NCI-H1092 (cell line): ENCODE results near the gene SPTA1.
"Not testable (repeated sequence)": the region's sequence is repeated elsewhere in the genome, so short reads cannot be mapped to it uniquely, and the experiment has no call there.

ENCODE experiments used
- DNase-seq: peaks from one replicate; lab custom pipeline; 2025; lab: John Stamatoyannopoulos, UW

The SPTA1 gene

GRCh38 chr1:158686111-158687009, at the start of gene SPTA1:
TSS of gene SPTA1 (minus strand) at chr1:158686715. CDS start at chr1:158686517, 198 bp downstream.
- DNase-seq = no peak

- DNase-seq = no peak
These were observed 49.3 kb upstream of the SPTA1 start for GRCh38 chr1:158735848-158736247.

GRCh38 chr1:158732524-158732923, 46.0 kb upstream of the SPTA1 start:
- DNase-seq = no peak

- DNase-seq = no peak
These were observed 45.2 kb upstream of the SPTA1 start for GRCh38 chr1:158731707-158732106.

GRCh38 chr1:158730453-158730852, 43.9 kb upstream of the SPTA1 start:
- no peak for DNase-seq

- no peak for DNase-seq
These were observed 42.2 kb upstream of the SPTA1 start for GRCh38 chr1:158728510-158729225.

GRCh38 chr1:158724442-158724841, 37.9 kb upstream of the SPTA1 start:
- DNase-seq = no peak

GRCh38 chr1:158720620-158721019, 34.1 kb upstream of the SPTA1 start, which contains the start of gene OR6K3:
TSS of gene OR6K3 (minus strand) at chr1:158720720. CDS start at chr1:158718115, 2,605 bp downstream.
- no peak for DNase-seq

- DNase-seq = no peak
These were observed 33.1 kb upstream of the SPTA1 start for GRCh38 chr1:158719664-158720063.

GRCh38 chr1:158717344-158717743, 30.8 kb upstream of the SPTA1 start:
- no peak for DNase-seq

GRCh38 chr1:158716335-158716734, 29.8 kb upstream of the SPTA1 start:
- DNase-seq = no peak

GRCh38 chr1:158714754-158715153, 28.2 kb upstream of the SPTA1 start:
- no peak for DNase-seq

GRCh38 chr1:158711098-158711497, 24.6 kb upstream of the SPTA1 start:
- no peak for DNase-seq

- no peak for DNase-seq
These were observed 19.6 kb upstream of the SPTA1 start for GRCh38 chr1:158706096-158706495.

GRCh38 chr1:158700552-158700951, 14.0 kb upstream of the SPTA1 start, which contains the start of gene OR6K2:
TSS of gene OR6K2 (minus strand) at chr1:158700652. CDS start at chr1:158700652, 0 bp downstream.
- DNase-seq = no peak

GRCh38 chr1:158694596-158694995, 8.1 kb upstream of the SPTA1 start:
- no peak for DNase-seq

GRCh38 chr1:158692356-158692755, 5.8 kb upstream of the SPTA1 start:
- no peak for DNase-seq

- DNase-seq = no peak
These were observed 5.4 kb upstream of the SPTA1 start for GRCh38 chr1:158691907-158692306.

GRCh38 chr1:158691149-158691548, 4.6 kb upstream of the SPTA1 start:
- not testable (repeated sequence) for DNase-seq

- no peak for DNase-seq
These were observed 3.4 kb upstream of the SPTA1 start for GRCh38 chr1:158689875-158690274.

- no peak for DNase-seq
These were observed 2.6 kb upstream of the SPTA1 start for GRCh38 chr1:158689110-158689509.

- DNase-seq = not testable (repeated sequence)
These were observed 1.8 kb upstream of the SPTA1 start for GRCh38 chr1:158688343-158688742.

GRCh38 chr1:158687037-158687436, 522 bp upstream of the SPTA1 start:
- DNase-seq = no peak
